ENCODE measurements around the gene HDAC6. TPM values are rescaled to one million over a fixed set of nuclear protein-coding genes. Genes with fewer than 3 reads are reported as not detected.

The HDAC6 gene
- total and polyA plus RNA-seq, 2 donors (not counting 3 experiments of a cell fraction or from before 2014, with no cell fraction given), result 43.7 to 58.4 TPM

DNA sequence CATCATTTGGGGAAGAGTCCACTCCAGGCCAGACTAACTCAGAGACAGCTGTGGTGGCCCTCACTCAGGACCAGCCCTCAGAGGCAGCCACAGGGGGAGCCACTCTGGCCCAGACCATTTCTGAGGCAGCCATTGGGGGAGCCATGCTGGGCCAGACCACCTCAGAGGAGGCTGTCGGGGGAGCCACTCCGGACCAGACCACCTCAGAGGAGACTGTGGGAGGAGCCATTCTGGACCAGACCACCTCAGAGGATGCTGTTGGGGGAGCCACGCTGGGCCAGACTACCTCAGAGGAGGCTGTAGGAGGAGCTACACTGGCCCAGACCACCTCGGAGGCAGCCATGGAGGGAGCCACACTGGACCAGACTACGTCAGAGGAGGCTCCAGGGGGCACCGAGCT, 21.2 kb downstream of the HDAC6 start:
- no TSS peak for BruUV-seq (replicated peaks)
- no peak for FAIRE-seq
- Histone ChIP-seq H3K9me1 (replicated peaks; ENCODE audit: control insufficient read depth, extremely low read depth, insufficient read depth, low read length) (no peaks in the 10 kb centered on the region), H2AFZ (ENCODE audit: low read depth, low read length) (no peak overlapping the region), H3K9ac (replicated peaks; ENCODE audit: extremely low read depth, insufficient read depth, low read length) (no peak overlapping the region), H4K20me1 (replicated peaks; ENCODE audit: control insufficient read depth, extremely low read depth, insufficient read depth, low read length) (no peaks in the 10 kb centered on the region), H3K79me2 (ENCODE audit: control insufficient read depth, insufficient read depth, low read length) (no peaks in the 10 kb centered on the region), H3K9me3 (replicated peaks; ENCODE audit: control insufficient read depth, insufficient read depth, low read length) (no peaks in the 10 kb centered on the region), H3K4me2 (ENCODE audit: insufficient read depth, low read length) (no peak overlapping the region), H3K36me3 (ENCODE audit: control insufficient read depth in 2 of 2, extremely low read depth in 1 of 2, insufficient read depth in 2 of 2, low read length in 2 of 2) (peaks cover 0 to 2% of the 10 kb centered on the region in 2 experiments), H3K27me3 (ENCODE audit: control insufficient read depth in 2 of 2, insufficient read depth in 2 of 2, low read length in 2 of 2) (peaks cover 6 to 15% of the 10 kb centered on the region in 2 experiments), H3K27ac (ENCODE audit: insufficient read depth, low read depth, low read length) (no peak overlapping the region), H3K4me1 (ENCODE audit: control insufficient read depth, extremely low read depth, insufficient read depth, low read length) (no peaks in the 10 kb centered on the region), H3K4me3 (replicated peaks in 1 of 3; ENCODE audit: insufficient read depth in 1 of 3, low read depth in 1 of 3, low read length in 3 of 3) (no peak overlapping the region)
- CTCF ChIA-PET, result no interaction called here
- intact Hi-C loops (cut with micrococcal nuclease), result no loop called here
- TF ChIP-seq, protein P1, sequence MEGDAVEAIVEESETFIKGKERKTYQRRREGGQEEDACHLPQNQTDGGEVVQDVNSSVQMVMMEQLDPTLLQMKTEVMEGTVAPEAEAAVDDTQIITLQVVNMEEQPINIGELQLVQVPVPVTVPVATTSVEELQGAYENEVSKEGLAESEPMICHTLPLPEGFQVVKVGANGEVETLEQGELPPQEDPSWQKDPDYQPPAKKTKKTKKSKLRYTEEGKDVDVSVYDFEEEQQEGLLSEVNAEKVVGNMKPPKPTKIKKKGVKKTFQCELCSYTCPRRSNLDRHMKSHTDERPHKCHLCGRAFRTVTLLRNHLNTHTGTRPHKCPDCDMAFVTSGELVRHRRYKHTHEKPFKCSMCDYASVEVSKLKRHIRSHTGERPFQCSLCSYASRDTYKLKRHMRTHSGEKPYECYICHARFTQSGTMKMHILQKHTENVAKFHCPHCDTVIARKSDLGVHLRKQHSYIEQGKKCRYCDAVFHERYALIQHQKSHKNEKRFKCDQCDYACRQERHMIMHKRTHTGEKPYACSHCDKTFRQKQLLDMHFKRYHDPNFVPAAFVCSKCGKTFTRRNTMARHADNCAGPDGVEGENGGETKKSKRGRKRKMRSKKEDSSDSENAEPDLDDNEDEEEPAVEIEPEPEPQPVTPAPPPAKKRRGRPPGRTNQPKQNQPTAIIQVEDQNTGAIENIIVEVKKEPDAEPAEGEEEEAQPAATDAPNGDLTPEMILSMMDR (IDR thresholded peaks at IDR 0.05; ENCODE audit: extremely low read depth in 1 of 2, insufficient read depth in 1 of 2, low read depth in 1 of 2, low read length in 2 of 2), result no peak
- DNase-seq (ENCODE audit: low read depth, low spot score), result no peak
- POLR2A ChIA-PET, result no interaction called here
- dilution Hi-C loops (cut with MboI; ENCODE audit: extremely low pct_ligation_motif_present, low sequenced_read_pairs), result no loop called here

DNA sequence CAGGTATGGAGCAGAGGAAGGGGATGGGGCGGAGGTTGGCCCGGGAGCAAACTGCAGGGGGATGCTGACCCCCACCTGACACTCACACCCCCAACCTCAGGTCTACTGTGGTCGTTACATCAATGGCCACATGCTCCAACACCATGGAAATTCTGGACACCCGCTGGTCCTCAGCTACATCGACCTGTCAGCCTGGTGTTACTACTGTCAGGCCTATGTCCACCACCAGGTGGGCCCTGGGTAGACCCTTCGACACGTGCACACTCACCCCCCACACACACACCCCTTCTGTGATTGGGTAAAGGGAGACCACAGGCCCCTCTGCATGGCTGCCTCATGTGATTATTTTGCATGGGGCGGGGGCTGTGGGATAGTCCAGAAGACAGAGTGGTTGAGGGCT, 22.2 kb downstream of the HDAC6 start:
- no peak for DNase-seq (ENCODE audit: low read depth, low spot score)
- intact Hi-C loops (cut with micrococcal nuclease) (no loop called here), dilution Hi-C loops (cut with MboI; ENCODE audit: extremely low pct_ligation_motif_present, low sequenced_read_pairs) (no loop called here)
- Histone ChIP-seq H4K20me1 (replicated peaks; ENCODE audit: control insufficient read depth, extremely low read depth, insufficient read depth, low read length) (no peaks in the 10 kb centered on the region), H3K4me3 (replicated peaks in 1 of 3; ENCODE audit: insufficient read depth in 1 of 3, low read depth in 1 of 3, low read length in 3 of 3) (no peak overlapping the region), H3K27me3 (ENCODE audit: control insufficient read depth in 2 of 2, insufficient read depth in 2 of 2, low read length in 2 of 2) (peaks cover 6 to 15% of the 10 kb centered on the region in 2 experiments), H3K27ac (ENCODE audit: insufficient read depth, low read depth, low read length) (no peak overlapping the region), H3K4me1 (ENCODE audit: control insufficient read depth, extremely low read depth, insufficient read depth, low read length) (no peaks in the 10 kb centered on the region), H3K79me2 (ENCODE audit: control insufficient read depth, insufficient read depth, low read length) (no peaks in the 10 kb centered on the region), H3K36me3 (ENCODE audit: control insufficient read depth in 2 of 2, extremely low read depth in 1 of 2, insufficient read depth in 2 of 2, low read length in 2 of 2) (peaks cover 0 to 2% of the 10 kb centered on the region in 2 experiments), H2AFZ (ENCODE audit: low read depth, low read length) (no peak overlapping the region), H3K9me1 (replicated peaks; ENCODE audit: control insufficient read depth, extremely low read depth, insufficient read depth, low read length) (no peaks in the 10 kb centered on the region), H3K9ac (replicated peaks; ENCODE audit: extremely low read depth, insufficient read depth, low read length) (no peak overlapping the region), H3K4me2 (ENCODE audit: insufficient read depth, low read length) (no peak overlapping the region), H3K9me3 (replicated peaks; ENCODE audit: control insufficient read depth, insufficient read depth, low read length) (no peaks in the 10 kb centered on the region)
- POLR2A ChIA-PET, result no interaction called here
- CTCF ChIA-PET, result no interaction called here
- no TSS peak for BruUV-seq (replicated peaks)
- no peak for FAIRE-seq
- TF ChIP-seq, protein P1 (IDR thresholded peaks at IDR 0.05; ENCODE audit: extremely low read depth in 1 of 2, insufficient read depth in 1 of 2, low read depth in 1 of 2, low read length in 2 of 2), result no peak
